IMR-90 (cell line): Measurements from ENCODE around the gene B9D1. TPM values are rescaled to one million over a fixed set of nuclear protein-coding genes. Genes with fewer than 3 reads are reported as not detected.

ENCODE experiments used
- ATAC-seq: fragments of 200-7000 bp; cut with Tn5 transposase; 2 replicates; pipeline ENCODE4 v1.9.1; 2020; ENCODE audit warnings: low read depth, mild to moderate bottlenecking, moderate library complexity
- BruUV-seq: library from RNA; stranded (reverse); fragments of 400-500 nt; replicated peaks from 2 replicates; lab custom pipeline; 2021; lab: Mats Ljungman, UMichigan
- CTCF ChIA-PET: fragments of 300-600 bp; formaldehyde crosslinking; extraction: SDS; loops from one replicate; lab custom pipeline; 2021; ENCODE audit warnings: antibody characterized with exemption; lab: Yijun Ruan, JAX
- POLR2A ChIA-PET: fragments of 300-600 bp; sonication (Branson Sonifier 250); formaldehyde crosslinking; loops from one replicate; lab custom pipeline; 2022; ENCODE audit warnings: antibody characterized with exemption; ENCODE audit not compliant: unreplicated experiment; lab: Charles Lee
- DNase-seq: peaks from one replicate; pipeline ENCODE4 v3.0.0; 2013
- H2AFZ ChIP-seq: replicated peaks from 2 replicates; pipeline ENCODE3; 2013; ENCODE audit warnings: low read length, mild to moderate bottlenecking; ENCODE audit not compliant: poor library complexity
- H2AK5ac ChIP-seq: 2 replicates; pipeline ENCODE4 v1.6.1; 2013; ENCODE audit warnings: low read depth, low read length, inconsistent platforms
- H2AK9ac ChIP-seq: replicated peaks from 2 replicates; pipeline ENCODE3; 2013; ENCODE audit warnings: mild to moderate bottlenecking, low read depth, low read length, moderate library complexity; ENCODE audit not compliant: poor library complexity
- H2BK120ac ChIP-seq: 2 replicates; pipeline ENCODE4 v1.6.1; 2013; ENCODE audit warnings: low read depth, low read length, inconsistent platforms
- H2BK15ac ChIP-seq: 3 replicates; pipeline ENCODE4 v1.6.1; 2013; ENCODE audit warnings: low read depth, low read length, inconsistent platforms
- H2BK20ac ChIP-seq: 2 replicates; pipeline ENCODE4 v1.6.1; 2013; ENCODE audit warnings: low read depth, mild to moderate bottlenecking, inconsistent platforms, low read length, moderate library complexity
- H2BK5ac ChIP-seq: 2 replicates; pipeline ENCODE4 v1.6.1; 2013; ENCODE audit warnings: mild to moderate bottlenecking, low read depth, low read length, inconsistent platforms; ENCODE audit not compliant: poor library complexity, severe bottlenecking
- H3K14ac ChIP-seq: replicated peaks from 2 replicates; pipeline ENCODE4 v1.6.1; 2013; ENCODE audit warnings: low read depth, low read length, inconsistent platforms
- H3K18ac ChIP-seq: 2 replicates; pipeline ENCODE4 v1.6.1; 2013; ENCODE audit warnings: low read depth, low read length, control low read depth
- H3K23ac ChIP-seq: 2 replicates; pipeline ENCODE4 v1.6.1; 2013; ENCODE audit warnings: low read depth, low read length, inconsistent platforms
- H3K27ac ChIP-seq: 2 replicates; pipeline ENCODE4 v1.5.1; 2013; ENCODE audit warnings: mild to moderate bottlenecking, control low read depth, low read length; ENCODE audit not compliant: insufficient read depth
- H3K27me3 ChIP-seq: 2 replicates; pipeline ENCODE4 v1.6.1; 2013; ENCODE audit warnings: low read length; ENCODE audit not compliant: control insufficient read depth, insufficient read depth
- H3K36me3 ChIP-seq: 2 replicates; pipeline ENCODE4 v1.6.1; 2013; ENCODE audit warnings: low read length, mixed read lengths; ENCODE audit not compliant: control insufficient read depth, insufficient read depth
- H3K4ac ChIP-seq: 2 replicates; pipeline ENCODE4 v1.6.1; 2013; ENCODE audit warnings: low read depth, low read length, inconsistent platforms
- H3K4me1 ChIP-seq: 2 replicates; pipeline ENCODE4 v1.6.1; 2013; ENCODE audit warnings: low read length, mixed read lengths; ENCODE audit not compliant: control insufficient read depth, insufficient read depth
- H3K4me2 ChIP-seq: 2 replicates; pipeline ENCODE4 v1.6.1; 2013; ENCODE audit warnings: low read depth, mild to moderate bottlenecking, control low read depth, low read length, moderate library complexity
- H3K4me3 ChIP-seq: 2 replicates; pipeline ENCODE4 v1.5.1; 2013; ENCODE audit warnings: low read depth, mild to moderate bottlenecking, control low read depth, low read length, moderate library complexity; ENCODE audit not compliant: insufficient read depth
- H3K56ac ChIP-seq: 2 replicates; pipeline ENCODE4 v1.6.1; 2013; ENCODE audit warnings: low read length, inconsistent platforms; ENCODE audit not compliant: insufficient read depth; ENCODE audit errors: extremely low read depth
- H3K79me1 ChIP-seq, 2 experiments: 2 replicates each; pipeline ENCODE4 v1.6.1; 2013; ENCODE audit warnings: low read length in 2 of 2, inconsistent platforms in 1 of 2, low read depth in 1 of 2
- H3K9ac ChIP-seq: 2 replicates; pipeline ENCODE4 v1.6.1; 2013; ENCODE audit warnings: low read depth, low read length, control low read depth
- H3K9me1 ChIP-seq: 2 replicates; pipeline ENCODE4 v1.6.1; 2013; ENCODE audit warnings: low read length, inconsistent platforms; ENCODE audit not compliant: insufficient read depth
- H3K9me3 ChIP-seq: 2 replicates; pipeline ENCODE4 v1.6.1; 2013; ENCODE audit warnings: low read length; ENCODE audit not compliant: control insufficient read depth, insufficient read depth
- H4K20me1 ChIP-seq: 2 replicates; pipeline ENCODE4 v1.6.1; 2013; ENCODE audit warnings: low read length, inconsistent platforms; ENCODE audit not compliant: insufficient read depth
- H4K5ac ChIP-seq: 2 replicates; pipeline ENCODE4 v1.6.1; 2013; ENCODE audit warnings: mild to moderate bottlenecking, low read depth, low read length, control low read depth
- H4K8ac ChIP-seq, 2 experiments: 2 replicates each; pipeline ENCODE4 v1.6.1; 2013; ENCODE audit warnings: low read depth in 2 of 2, low read length in 2 of 2, control low read depth in 1 of 2, inconsistent platforms in 1 of 2
- H4K91ac ChIP-seq: 2 replicates; pipeline ENCODE4 v1.6.1; 2013; ENCODE audit warnings: low read depth, low read length, inconsistent platforms; ENCODE audit not compliant: insufficient read depth
- MAFK ChIP-seq: IDR thresholded peaks from 2 replicates; pipeline ENCODE4 v1.6.1; 2012; ENCODE audit warnings: low read depth, low read length, improper control_type of control experiment
- RFX5 ChIP-seq: IDR thresholded peaks from 2 replicates; pipeline ENCODE4 v1.8.0; 2012; ENCODE audit warnings: low read depth, mild to moderate bottlenecking, low read length, moderate library complexity
- WGBS, 2 experiments: methylation state at CpG; one replicate each; pipeline versions ENCODE4 v1.1.5 to v1.1.7; 2013; ENCODE audit warnings: missing lambda C conversion rate in 2 of 2; ENCODE audit not compliant: insufficient read length in 1 of 2; ENCODE audit errors: extremely low coverage in 2 of 2; 5-methylcytosine and 5-hydroxymethylcytosine counted together
- dilution Hi-C: fragments of 300-500 bp; cut with HindIII; formaldehyde crosslinking; loops from one replicate; pipeline ENCODE4 v1.14.3; 2018; ENCODE audit warnings: low sequenced_read_pairs; ENCODE audit not compliant: unreplicated experiment
- in situ Hi-C: fragments of 300-500 bp; cut with MboI; formaldehyde crosslinking; loops from 3 replicates; pipeline ENCODE4 v1.14.3; 2019; ENCODE audit warnings: low sequenced_read_pairs, inconsistent platforms, mixed read lengths
- intact Hi-C: fragments of 100-400 bp; cut with micrococcal nuclease; formaldehyde crosslinking; loops from 2 replicates; pipeline ENCODE4 v1.10.0; 2022
- polyA plus RNA-seq, 3 experiments: library from polyadenylated mRNA; depleted of rRNA; stranded (reverse); fragments of >200 nt; gene quantifications; 2 replicates each; pipeline ENCODE4 v1.2.3, GENCODE V29; 2012; ENCODE audit warnings: low replicate concordance in 1 of 3
- total RNA-seq: library from RNA; depleted of rRNA; stranded (reverse); fragments of >200 nt; gene quantifications from 2 replicates; pipeline ENCODE4 v1.2.3, GENCODE V29; 2012

The B9D1 gene
- total and polyA plus RNA-seq, 2 of the 4 experiments (the other 2 are of a cell fraction): 42.5 to 43.8 TPM

DNA sequence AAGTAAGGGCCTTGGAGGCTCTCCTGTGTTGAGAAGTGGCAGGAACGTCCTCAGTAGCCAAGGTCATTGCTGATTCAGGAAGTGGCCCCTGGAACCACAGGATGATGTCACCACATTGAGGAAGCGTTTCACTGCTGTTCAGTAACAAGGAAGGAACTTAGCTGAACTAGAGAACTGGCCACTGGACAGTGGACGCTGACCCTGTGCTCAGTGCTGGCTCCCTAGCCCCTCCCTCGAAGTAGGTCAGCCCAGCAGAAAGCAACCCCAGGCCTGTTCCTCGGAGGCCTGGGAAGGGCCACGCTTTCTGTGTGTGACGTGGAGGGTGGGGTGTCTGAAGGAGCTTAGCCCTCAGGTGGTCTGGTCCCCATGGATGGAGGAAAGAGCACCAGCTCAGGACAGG, 58.3 kb downstream of the B9D1 start:
- peaks cover 34% of the 10 kb centered on the region for H4K20me1 ChIP-seq
- H3K9me3 ChIP-seq: no peaks in the 10 kb centered on the region
- no peak overlapping the region for H3K9ac ChIP-seq
- no peak overlapping the region for H2BK5ac ChIP-seq
- peak; percentile 79 for DNase-seq
- intact Hi-C loops: no loop called here
- H4K8ac ChIP-seq: peak overlapping the region in 1 of 2 experiments; percentile 58; a peak in 1 of 4 replicates
- no peak overlapping the region for H4K91ac ChIP-seq
- peak overlapping the region; percentile 33; the same call in 1 of the 2 replicates for H2BK120ac ChIP-seq
- H2BK15ac ChIP-seq: no peak overlapping the region
- H2AFZ ChIP-seq: peak overlapping the region; percentile 53
- no peak overlapping the region for H3K27ac ChIP-seq
- H3K4me2 ChIP-seq: no peak overlapping the region
- H3K4ac ChIP-seq: peak overlapping the region; percentile 36
- POLR2A ChIA-PET: no interaction called here
- WGBS, 2 experiments: 8% methylated on average over 2 of the region's 7 CpGs; no CpG with 5 or more reads in 1 of the 2 experiments
- dilution Hi-C loops: no loop called here
- peak; percentile 67; the same call in 1 of the 2 replicates for ATAC-seq
- H2AK5ac ChIP-seq: peak overlapping the region; percentile 41; the same call in 1 of the 2 replicates
- peak overlapping the region; percentile 75 for H3K14ac ChIP-seq
- peaks cover 5% of the 10 kb centered on the region; the same call in 1 of the 2 replicates for H3K4me1 ChIP-seq
- TF ChIP-seq MAFK (peak; percentile 49; the same call in 1 of the 2 replicates), RFX5 (no peak)
- in situ Hi-C loops: no loop called here
- no peak overlapping the region for H3K23ac ChIP-seq
- H3K36me3 ChIP-seq: peaks cover 15% of the 10 kb centered on the region; the same call in 1 of the 2 replicates
- no peak overlapping the region for H3K18ac ChIP-seq
- no TSS peak for BruUV-seq
- CTCF ChIA-PET: no interaction called here
- no peaks in the 10 kb centered on the region for H3K27me3 ChIP-seq
- no peak overlapping the region for H3K56ac ChIP-seq
- peaks cover 36% of the 10 kb centered on the region for H3K9me1 ChIP-seq
- H2BK20ac ChIP-seq: no peak overlapping the region
- H4K5ac ChIP-seq: no peak overlapping the region
- H3K79me1 ChIP-seq: peaks cover 32 to 91% of the 10 kb centered on the region in 2 experiments
- peak overlapping the region; percentile 89 for H2AK9ac ChIP-seq
- no peak overlapping the region for H3K4me3 ChIP-seq
